ENCODE data around the gene AADACL3. TPM values are rescaled to one million over a fixed set of nuclear protein-coding genes. Genes with fewer than 3 reads are reported as not detected.
"Not testable (repeated sequence)": the region's sequence is repeated elsewhere in the genome, so short reads cannot be mapped to it uniquely, and the experiment has no call there.

AADACL3 gene
- polyA plus RNA-seq, 12 donors = not detected

DNA sequence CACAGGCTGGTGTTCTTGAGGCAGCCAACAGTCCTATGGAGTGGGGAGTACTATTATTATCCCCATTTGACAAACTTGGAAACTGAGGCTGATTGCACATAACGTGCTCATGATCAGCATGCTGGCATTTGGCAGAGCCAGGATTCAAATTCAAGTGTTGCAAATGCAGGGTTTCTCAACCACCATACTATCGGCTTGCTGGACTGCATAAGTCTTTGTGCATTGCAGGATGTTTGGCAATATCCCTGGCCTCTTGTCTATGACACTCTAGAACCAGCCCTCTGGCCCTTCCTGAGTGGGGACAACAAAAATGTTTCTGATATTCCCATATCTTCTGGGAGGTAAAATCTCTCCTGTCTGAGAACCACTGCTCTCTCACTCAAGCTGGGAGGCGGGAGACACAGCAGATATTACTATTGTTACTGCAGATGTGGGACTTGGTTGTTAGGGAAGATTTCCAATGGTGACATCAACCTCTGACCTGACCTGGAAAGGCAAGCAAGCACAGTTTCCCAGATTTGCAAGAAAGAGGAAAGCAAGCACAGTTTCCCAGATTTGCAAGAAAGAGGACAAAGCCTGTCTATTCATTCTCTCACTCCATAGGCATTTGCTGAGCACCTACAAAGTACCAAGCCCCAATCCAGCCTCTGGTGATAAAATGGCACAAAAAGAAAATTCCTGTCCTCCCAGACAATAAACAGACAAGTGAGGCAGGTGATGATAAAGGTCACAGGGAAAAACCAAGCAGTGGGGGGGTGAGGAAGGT, 1.0 kb upstream of the AADACL3 start:
- DNase-seq = no peak

GRCh38 chr1:12717301-12717838, 1.5 kb downstream of the AADACL3 start:
- DNase-seq = no peak

DNA sequence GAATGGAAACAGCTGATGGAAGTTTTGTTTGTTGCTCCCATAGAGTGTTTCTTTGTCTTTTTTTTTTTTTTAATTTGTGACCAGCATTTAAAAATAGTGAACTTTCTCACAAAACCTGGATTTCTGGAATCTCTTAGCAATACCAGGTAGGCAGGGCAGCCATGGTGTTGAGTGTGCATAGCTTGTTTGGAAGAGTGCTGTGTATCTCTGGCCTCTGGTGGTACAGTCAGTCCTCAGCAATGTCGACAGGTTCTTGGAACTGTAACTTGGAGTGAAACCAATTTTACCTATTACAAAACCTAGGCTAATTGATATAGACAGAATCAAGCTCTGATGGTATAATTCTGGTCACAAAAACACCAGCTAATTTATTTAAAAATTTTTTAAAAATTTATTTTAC, 6.7 kb downstream of the AADACL3 start:
- no peak for DNase-seq

DNA sequence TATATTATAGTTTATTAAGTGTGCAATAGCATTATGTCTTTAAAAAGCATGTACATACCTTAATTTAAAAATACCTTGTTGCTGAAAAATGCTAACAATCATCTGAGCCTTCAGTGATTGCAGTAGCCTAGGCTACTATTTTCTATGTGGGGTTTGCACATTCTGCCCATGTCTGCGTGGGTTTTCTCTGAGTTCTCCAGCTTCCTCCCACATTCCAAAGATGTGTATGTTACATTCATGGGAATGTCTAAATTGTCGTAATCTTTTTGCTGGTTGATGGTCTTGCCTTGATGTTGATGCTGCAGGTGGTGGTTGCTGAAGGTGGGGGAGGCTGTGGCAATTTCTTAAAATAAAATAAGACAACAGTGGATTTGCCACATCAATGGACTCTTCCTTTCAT, 12.5 kb downstream of the AADACL3 start:
- no peak for DNase-seq

GRCh38 chr1:12730156-12730555, 14.2 kb downstream of the AADACL3 start:
- no peak for DNase-seq

- DNase-seq = not testable (repeated sequence)
Observed at GRCh38 chr1:12731084-12731483, 15.2 kb downstream of the AADACL3 start.

GRCh38 chr1:12734651-12735050, 18.7 kb downstream of the AADACL3 start:
- no peak for DNase-seq

GRCh38 chr1:12738934-12739333, 23.0 kb downstream of the AADACL3 start:
- no peak for DNase-seq

DNA sequence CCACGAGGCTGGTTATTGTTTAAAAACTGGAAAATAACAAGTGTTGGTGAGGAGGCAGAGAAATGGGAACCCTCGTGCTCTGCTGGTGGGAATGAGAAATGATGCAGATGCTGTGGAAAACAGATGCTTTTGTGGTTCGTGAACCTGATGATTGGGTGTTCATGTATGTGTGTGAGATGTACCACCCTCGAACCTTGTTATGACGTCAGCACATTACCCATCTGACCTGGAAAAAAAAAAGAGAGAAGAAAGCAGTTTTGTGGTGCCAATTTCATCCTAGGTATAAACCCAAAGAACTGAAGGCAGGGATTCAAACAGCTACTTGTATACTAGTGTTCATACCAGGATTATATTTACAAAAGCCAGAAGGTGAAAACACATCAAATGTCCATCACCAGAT, 23.7 kb downstream of the AADACL3 start:
- no peak for DNase-seq

DNA sequence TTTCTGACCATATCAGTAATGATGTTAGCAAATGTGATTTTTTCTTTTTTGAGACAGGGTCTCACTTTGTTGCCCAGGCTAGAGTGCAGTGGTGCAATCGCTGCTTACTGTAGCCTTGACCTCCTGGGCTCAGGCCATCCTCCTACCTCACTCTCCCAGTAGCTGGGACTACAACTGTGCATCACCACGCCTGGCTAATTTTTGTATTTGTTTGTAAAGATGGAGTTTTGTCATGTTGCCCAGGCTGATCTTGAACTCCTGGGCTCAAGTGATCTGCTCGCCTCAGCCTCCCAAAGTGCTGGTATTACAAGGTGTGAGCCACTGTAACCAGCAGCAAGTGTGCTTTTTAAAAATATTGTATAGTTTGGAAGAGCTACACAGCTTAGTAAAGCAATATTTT, 26.0 kb downstream of the AADACL3 start:
- no peak for DNase-seq

- DNase-seq = no peak
Observed at GRCh38 chr1:12745126-12745991, 29.4 kb downstream of the AADACL3 start.

GRCh38 chr1:12745992-12746323, 30.0 kb downstream of the AADACL3 start, which contains the start of gene CFAP107:
Gene CFAP107 (plus strand): TSS chr1:12746200. CDS start chr1:12746431, 231 bp downstream.
- no peak for DNase-seq

DNA sequence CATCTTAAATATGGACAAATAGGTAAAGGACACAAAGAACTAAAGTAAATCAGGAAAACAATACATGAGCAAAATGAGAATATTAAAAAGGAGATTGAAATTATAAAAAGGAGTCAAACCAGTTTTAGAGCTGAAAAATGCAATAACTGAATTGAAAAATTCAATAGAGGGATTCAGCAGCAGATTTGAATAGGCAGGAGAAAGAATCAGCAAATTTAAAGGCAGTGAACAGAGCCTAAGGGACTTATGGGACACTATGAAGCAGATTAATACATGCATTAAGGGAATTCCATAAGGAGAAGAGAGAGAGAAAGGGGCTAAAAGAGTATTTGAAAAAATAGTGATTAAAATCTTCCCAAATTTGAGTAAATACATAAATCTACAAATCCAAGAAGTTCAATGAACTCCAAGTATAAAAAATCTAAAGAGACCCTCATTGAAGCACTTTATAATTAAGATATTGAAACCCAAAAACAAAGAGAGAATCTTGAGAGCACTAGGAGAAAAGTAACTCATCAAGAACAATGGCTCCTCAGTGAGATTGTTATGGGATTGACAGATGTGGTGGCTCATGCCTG, 33.0 kb downstream of the AADACL3 start:
- DNase-seq = no peak

- no peak for DNase-seq
Observed at GRCh38 chr1:12754738-12755137, 38.8 kb downstream of the AADACL3 start.

DNA sequence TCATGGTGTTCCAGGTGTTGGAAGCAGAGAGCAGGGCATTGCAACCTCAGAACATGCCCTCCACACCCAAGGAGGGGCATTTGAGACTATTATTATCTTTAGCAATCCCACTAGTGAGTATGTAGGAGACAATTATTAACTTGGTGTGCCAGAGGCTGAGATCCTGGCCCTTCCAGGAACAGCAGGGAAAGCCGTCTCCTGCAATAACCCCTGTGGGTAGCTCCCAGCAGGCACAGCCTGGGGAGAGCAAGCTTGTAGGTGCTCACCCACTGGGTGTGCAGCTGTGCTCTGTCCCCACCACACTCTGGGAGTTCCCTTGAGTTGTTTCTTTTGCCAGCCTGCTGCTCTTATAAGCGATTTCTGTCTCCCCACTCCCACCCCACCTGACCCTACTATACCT, 40.4 kb downstream of the AADACL3 start:
- DNase-seq = no peak

DNA sequence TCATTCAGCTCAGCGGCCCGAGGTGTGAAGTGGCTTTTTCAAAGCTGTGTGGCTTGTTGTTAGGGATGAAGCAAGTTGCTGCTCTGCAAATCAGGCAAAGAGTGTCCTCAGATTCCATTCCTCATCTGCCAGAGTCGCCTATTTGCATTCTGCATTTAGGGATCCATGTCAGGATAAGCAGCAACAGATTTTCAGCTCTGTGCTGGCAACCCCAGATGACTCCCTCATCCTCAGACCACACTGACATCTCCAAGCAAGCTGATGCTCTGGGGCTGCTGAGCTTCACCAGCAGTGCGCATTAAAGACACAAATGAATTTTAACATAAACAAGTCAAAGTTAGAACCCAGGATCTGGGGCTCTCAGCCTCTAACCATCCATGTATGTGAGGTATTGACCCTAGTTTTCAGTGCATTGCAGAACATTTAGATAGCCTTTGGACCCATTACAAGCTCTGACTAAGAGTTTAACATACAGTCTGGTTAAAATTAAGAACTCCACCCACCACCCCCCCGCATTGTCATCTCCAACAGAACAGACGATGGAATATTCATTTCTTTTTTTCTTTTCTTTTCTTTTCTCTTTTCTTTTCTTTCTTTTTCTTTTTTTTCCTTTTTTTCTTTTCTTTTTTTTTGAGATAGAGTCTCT, 41.0 kb downstream of the AADACL3 start:
- no peak for DNase-seq

- no peak for DNase-seq
Observed at GRCh38 chr1:12757836-12758235, 41.9 kb downstream of the AADACL3 start.

DNA sequence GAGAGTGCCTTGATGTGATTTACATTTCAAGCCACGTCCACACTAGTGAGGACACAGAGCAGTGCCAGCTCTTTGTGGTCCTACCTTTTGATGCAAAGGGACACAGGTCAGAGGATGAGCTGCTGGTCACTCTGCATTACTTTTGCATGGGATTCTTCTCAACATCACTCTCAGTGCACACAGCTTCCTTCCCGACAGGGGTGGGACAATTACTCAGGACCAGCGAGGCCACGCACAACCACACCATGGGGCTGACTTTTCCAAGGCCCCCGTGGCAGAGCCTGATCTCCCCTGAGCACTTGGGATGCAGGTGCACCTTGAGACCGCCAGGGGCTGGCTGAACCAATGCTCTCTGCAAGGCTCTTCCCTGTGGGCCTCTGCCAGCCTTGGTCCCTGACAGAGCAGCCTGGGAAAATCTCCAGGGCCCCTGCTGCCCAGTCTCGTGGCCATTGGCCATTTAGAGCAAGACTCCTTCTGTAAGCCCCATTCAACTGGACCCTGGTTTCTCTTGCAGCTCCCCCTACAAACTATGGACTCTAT, 44.4 kb downstream of the AADACL3 start:
- DNase-seq = no peak

DNA sequence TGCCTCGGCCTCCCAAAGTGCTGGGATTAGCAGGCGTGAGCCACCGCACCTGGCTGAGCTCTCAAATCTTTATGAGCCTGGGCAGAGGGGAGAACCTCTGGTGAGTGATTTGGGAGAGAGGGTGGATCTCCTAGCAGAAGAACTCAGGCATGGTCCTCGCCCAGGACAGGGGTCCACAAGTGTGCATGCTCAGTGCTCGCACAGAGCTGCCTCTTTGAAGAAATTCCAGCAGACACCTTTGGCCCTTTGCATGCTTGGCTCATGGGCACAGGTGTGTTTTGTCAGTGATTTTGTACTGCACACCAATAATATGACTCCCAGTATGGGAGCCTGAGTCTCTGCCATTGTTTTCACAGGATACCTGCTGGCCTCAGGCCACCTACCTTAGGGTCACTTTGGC, 45.9 kb downstream of the AADACL3 start:
- DNase-seq = no peak

DNA sequence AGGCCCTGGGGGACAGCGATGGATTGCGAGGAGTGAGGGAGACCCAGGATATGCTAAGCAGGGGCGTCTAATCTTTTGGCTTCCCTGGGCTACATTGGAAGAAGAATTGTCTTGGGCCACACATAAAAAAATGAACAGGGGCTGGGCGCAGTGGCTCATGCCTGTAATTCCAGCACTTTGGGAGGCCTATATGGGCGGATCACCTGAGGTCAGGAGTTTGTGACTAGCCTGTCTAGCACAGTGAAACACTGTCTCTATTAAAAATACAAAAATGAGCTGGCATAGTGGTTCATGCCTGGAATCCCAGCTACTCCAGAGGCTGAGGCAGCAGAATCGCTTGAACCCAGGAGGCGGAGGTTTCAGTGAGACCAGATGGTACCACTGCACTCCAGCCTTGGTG, 46.9 kb downstream of the AADACL3 start:
- no peak for DNase-seq

GRCh38 chr1:12763479-12763878, 47.6 kb downstream of the AADACL3 start:
- no peak for DNase-seq

GRCh38 chr1:12764016-12764415, 48.1 kb downstream of the AADACL3 start:
- DNase-seq = no peak
